RWPE2 (cell line): Measurements from ENCODE around the gene CLCN6.

Experiments
- ATAC-seq: fragments of 200-7000 bp; cut with Tn5 transposase; 3 replicates; pipeline ENCODE4 v1.9.1; 2021; ENCODE audit warnings: low read depth
- DNase-seq: peaks from one replicate; pipeline ENCODE4 v3.0.0-alpha.2; 2020; ENCODE audit warnings: low spot score
- H3K27ac ChIP-seq: fragments of 450-650 bp; 2 replicates; pipeline ENCODE4 v1.5.1; 2017; ENCODE audit warnings: mild to moderate bottlenecking; ENCODE audit not compliant: poor library complexity, severe bottlenecking
- H3K27me3 ChIP-seq: fragments of 250-450 bp; sonication (Bioruptor Pico); 2 replicates; pipeline ENCODE4 v1.5.1; 2021; ENCODE audit warnings: mild to moderate bottlenecking, moderate library complexity; ENCODE audit not compliant: insufficient read depth, poor library complexity, severe bottlenecking
- H3K36me3 ChIP-seq: fragments of 250-450 bp; sonication (Bioruptor Pico); 2 replicates; pipeline ENCODE4 v1.5.1; 2020; ENCODE audit warnings: low read depth, mild to moderate bottlenecking, moderate library complexity
- H3K4me1 ChIP-seq: fragments of 250-450 bp; sonication (Bioruptor Pico); 2 replicates; pipeline ENCODE4 v1.5.1; 2021; ENCODE audit warnings: mild to moderate bottlenecking, moderate library complexity; ENCODE audit not compliant: insufficient read depth, poor library complexity, severe bottlenecking
- H3K4me3 ChIP-seq: fragments of 250-450 bp; sonication (Bioruptor Pico); 2 replicates; pipeline ENCODE4 v1.5.1; 2021; ENCODE audit warnings: mild to moderate bottlenecking, moderate library complexity; ENCODE audit not compliant: severe bottlenecking
- H3K9me3 ChIP-seq: fragments of 250-450 bp; sonication (Bioruptor Pico); 2 replicates; pipeline ENCODE4 v1.5.1; 2021; ENCODE audit warnings: mild to moderate bottlenecking, moderate library complexity; ENCODE audit not compliant: severe bottlenecking
- CTCF ChIP-seq: fragments of 450-650 bp; IDR thresholded peaks from one replicate; pipeline ENCODE4 v1.5.1; 2017; ENCODE audit warnings: mild to moderate bottlenecking, moderate library complexity; ENCODE audit not compliant: poor library complexity, severe bottlenecking

CLCN6 gene

GRCh38 chr1:11868331-11868980 is 62.5 kb downstream of the CLCN6 start:
- H3K4me1 ChIP-seq, result no peaks in the 10 kb centered on the region
- no peak for DNase-seq
- H3K4me3 ChIP-seq, result no peak overlapping the region
- no peak overlapping the region for H3K27ac ChIP-seq
- H3K36me3 ChIP-seq, result no peaks in the 10 kb centered on the region
- H3K9me3 ChIP-seq, result no peaks in the 10 kb centered on the region
- no peaks in the 10 kb centered on the region for H3K27me3 ChIP-seq
- no peak for TF ChIP-seq CTCF
- ATAC-seq, result no peak

GRCh38 chr1:11869104-11869503 is 63.1 kb downstream of the CLCN6 start:
- ATAC-seq (no peak), DNase-seq (no peak)
- Histone ChIP-seq H3K9me3 (no peaks in the 10 kb centered on the region), H3K36me3 (no peaks in the 10 kb centered on the region), H3K27ac (no peak overlapping the region), H3K4me1 (no peaks in the 10 kb centered on the region), H3K4me3 (no peak overlapping the region), H3K27me3 (no peaks in the 10 kb centered on the region)
- TF ChIP-seq CTCF, result no peak

- no peaks in the 10 kb centered on the region for H3K4me1 ChIP-seq
These were observed 63.7 kb downstream of the CLCN6 start for GRCh38 chr1:11869650-11870207.

GRCh38 chr1:11872545-11872944 is 66.6 kb downstream of the CLCN6 start:
- ATAC-seq (no peak), DNase-seq (no peak)
- Histone ChIP-seq H3K4me1 (no peaks in the 10 kb centered on the region), H3K27me3 (peaks cover 4% of the 10 kb centered on the region), H3K27ac (no peak overlapping the region), H3K36me3 (no peaks in the 10 kb centered on the region), H3K9me3 (no peaks in the 10 kb centered on the region), H3K4me3 (no peak overlapping the region)
- TF ChIP-seq CTCF, result no peak

More at GRCh38 chr1:11869650-11870207, 63.7 kb downstream of the CLCN6 start:
- no peak for TF ChIP-seq CTCF
- H3K27me3 ChIP-seq, result no peaks in the 10 kb centered on the region
- H3K9me3 ChIP-seq, result no peaks in the 10 kb centered on the region
- H3K4me3 ChIP-seq, result no peak overlapping the region
- ATAC-seq (no peak), DNase-seq (no peak)
- H3K36me3 ChIP-seq, result no peaks in the 10 kb centered on the region
- H3K27ac ChIP-seq, result no peak overlapping the region
